Activated CD4-positive, alpha-beta T cell treated with anti-CD3 and anti-CD28 coated beads for 36 hours (primary cell): ENCODE measurements around the gene MAPK1. TPM values are rescaled to one million over a fixed set of nuclear protein-coding genes. Genes with fewer than 3 reads are reported as not detected.
"Not testable (repeated sequence)": the region's sequence is repeated elsewhere in the genome, so short reads cannot be mapped to it uniquely, and the experiment has no call there.

ENCODE experiments used
- ATAC-seq: fragments of 200-7000 bp; cut with Tn5 transposase; one replicate; pipeline ENCODE4 v1.10.0; 2021; ENCODE audit warnings: mild to moderate bottlenecking, moderate library complexity
- CTCF ChIA-PET: fragments of 350-600 bp; sonication (Branson Sonifier 250); formaldehyde crosslinking; loops from one replicate; lab custom pipeline; 2021; ENCODE audit warnings: antibody characterized with exemption; lab: Charles Lee
- POLR2A ChIA-PET: fragments of 350-600 bp; sonication (Branson Sonifier 250); formaldehyde crosslinking; loops from one replicate; lab custom pipeline; 2021; ENCODE audit warnings: antibody characterized with exemption, inconsistent platforms; lab: Charles Lee
- DNase-seq: peaks from one replicate; pipeline ENCODE4 v3.0.0-alpha.2; 2020
- H3K27ac Mint-ChIP-seq: one replicate; pipeline ENCODE4 v1.8.0; 2021; ENCODE audit warnings: mixed read lengths
- H3K27me3 Mint-ChIP-seq: one replicate; pipeline ENCODE4 v1.8.0; 2021; ENCODE audit warnings: mixed read lengths
- H3K36me3 Mint-ChIP-seq: one replicate; pipeline ENCODE4 v1.8.0; 2021; ENCODE audit warnings: low read depth, mixed read lengths
- H3K4me1 Mint-ChIP-seq: one replicate; pipeline ENCODE4 v1.8.0; 2021; ENCODE audit warnings: mixed read lengths
- H3K4me3 Mint-ChIP-seq: one replicate; pipeline ENCODE4 v1.8.0; 2021; ENCODE audit warnings: mild to moderate bottlenecking, moderate library complexity, mixed read lengths
- H3K9me3 Mint-ChIP-seq: one replicate; pipeline ENCODE4 v1.8.0; 2021; ENCODE audit warnings: low read depth, mixed read lengths
- intact Hi-C, 2 experiments: fragments of 100-400 bp; cut with DNase I in 1 of 2; cut with micrococcal nuclease in 1 of 2; formaldehyde crosslinking; loops; one replicate each; pipeline versions ENCODE4 v1.14.2 to v1.15.1; 2022 to 2024; cut with DNase I, micrococcal nuclease
- total RNA-seq, 2 experiments: library from RNA; stranded (reverse); gene quantifications; one replicate each; pipeline ENCODE4 v1.2.3, GENCODE V29; 2021

Gene MAPK1
- total RNA-seq, 2 experiments from 2014 or later = 91.9 to 108 TPM

DNA sequence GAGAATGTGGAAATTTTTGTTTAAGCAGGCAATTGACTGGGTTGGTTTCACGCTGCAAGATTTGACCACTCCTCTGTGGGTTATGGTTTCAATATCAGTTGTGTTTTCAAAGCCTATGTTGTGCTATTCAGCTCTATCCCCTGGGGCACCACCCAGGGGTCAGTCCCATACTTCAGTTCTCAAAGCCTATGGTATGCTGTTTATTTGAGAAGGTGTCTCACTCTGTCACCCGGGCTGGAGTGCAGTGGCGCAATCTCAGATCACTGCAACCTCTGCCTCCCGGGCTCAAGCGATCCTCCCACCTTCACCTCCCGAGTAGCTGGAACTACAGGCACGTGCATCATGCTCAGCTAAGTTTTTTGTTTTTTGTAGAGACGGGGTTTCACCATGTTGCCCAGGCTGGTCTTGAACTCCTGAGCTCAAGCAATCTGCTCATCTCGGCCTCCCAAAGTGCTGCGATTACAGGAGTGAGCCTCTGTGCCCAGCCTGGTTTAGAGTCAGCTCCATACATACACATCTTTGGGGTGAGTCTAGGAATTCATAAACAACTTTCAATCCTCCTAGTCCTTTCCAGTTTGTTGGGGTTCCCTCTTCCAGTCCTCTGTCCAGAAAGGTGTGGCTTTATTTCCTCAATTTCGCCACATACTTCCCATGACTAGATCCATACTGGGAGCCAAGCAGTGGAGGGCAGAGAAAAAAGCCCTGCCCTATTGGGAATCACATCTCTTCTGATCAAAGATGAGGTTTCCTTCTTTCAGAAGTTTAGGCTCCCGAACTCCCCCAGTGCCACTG lies 35.0 kb upstream of the MAPK1 start:
- POLR2A ChIA-PET = no interaction called here

DNA sequence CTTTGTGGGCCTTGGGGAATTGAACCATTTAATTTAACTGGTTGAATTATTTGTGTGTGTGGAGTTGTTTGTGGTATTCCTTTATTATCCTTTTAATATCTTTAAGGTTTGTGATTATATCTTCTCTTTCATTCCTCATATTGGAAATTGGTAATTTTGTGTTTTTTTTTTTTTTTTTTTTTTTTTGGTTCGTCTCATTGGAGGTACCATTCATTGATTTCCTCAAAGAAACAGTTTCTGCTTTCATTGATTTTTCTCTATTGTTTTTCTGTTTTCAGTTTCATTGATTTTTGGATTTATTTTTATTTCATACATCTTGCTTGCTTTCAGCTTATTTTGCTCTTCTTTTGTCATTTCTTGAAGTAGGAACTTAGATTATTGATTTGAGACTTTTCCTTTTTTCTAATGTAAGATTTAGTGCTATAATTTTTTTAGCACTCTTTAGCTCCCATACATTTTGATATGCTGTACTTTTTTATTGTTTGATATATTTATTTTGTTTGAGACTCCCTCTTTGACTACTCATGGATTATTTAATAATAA lies 31.0 kb upstream of the MAPK1 start:
- H3K27ac Mint-ChIP-seq = no peak overlapping the region
- intact Hi-C loops = no loop called here
- no peaks in the 10 kb centered on the region for H3K36me3 Mint-ChIP-seq
- H3K4me1 Mint-ChIP-seq = no peaks in the 10 kb centered on the region
- CTCF ChIA-PET = interaction anchor here (0.6 to 0.7 kb wide), 4 partner anchors 19 to 989 kb away, joined by 3 to 4 read pairs (median 4); partner anchors contain the start of gene PPM1F
- POLR2A ChIA-PET = interaction anchor here (0.8 kb wide), 1 partner anchor 49 kb away, joined by 4 read pairs; no protein-coding TSS in a partner anchor
- H3K27me3 Mint-ChIP-seq = peaks cover 4% of the 10 kb centered on the region
- DNase-seq (no peak), ATAC-seq (no peak)
- H3K4me3 Mint-ChIP-seq = no peak overlapping the region
- H3K9me3 Mint-ChIP-seq = no peaks in the 10 kb centered on the region

More for the DNA sequence above, 35.0 kb upstream of the MAPK1 start:
- Mint-ChIP-seq H3K9me3 (no peaks in the 10 kb centered on the region), H3K27me3 (peaks cover 4% of the 10 kb centered on the region), H3K36me3 (no peaks in the 10 kb centered on the region), H3K27ac (no peak overlapping the region), H3K4me1 (no peaks in the 10 kb centered on the region), H3K4me3 (no peak overlapping the region)
- ATAC-seq (no peak), DNase-seq (no peak)
- intact Hi-C loops = no loop called here
- CTCF ChIA-PET = no interaction called here

DNA sequence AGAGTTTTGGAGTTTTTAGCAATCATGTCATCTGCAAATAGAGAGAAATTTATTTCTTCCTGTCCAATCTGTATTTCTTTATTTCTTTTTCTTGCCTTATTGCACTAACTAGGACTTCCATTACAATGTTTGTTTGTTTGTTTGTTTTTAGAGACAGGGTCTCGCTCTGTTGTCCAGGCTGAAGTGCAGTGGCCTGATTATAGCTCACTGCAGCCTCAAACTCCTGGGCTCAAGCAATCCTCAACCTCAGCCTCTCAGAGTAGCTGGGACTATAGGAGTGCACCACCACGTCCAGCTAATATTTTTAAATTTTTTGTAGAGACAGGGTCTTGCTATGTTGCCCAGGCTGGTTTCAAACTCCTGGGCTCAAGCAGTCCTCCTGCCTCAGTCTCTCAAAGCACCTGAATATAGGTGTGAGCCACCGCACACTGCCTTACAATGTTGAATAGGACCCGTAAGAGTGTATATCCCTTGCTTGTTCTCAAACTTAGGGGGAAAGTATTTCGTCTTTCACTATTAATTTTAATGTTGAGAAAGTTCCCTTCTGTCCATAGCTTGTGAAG lies 29.6 kb upstream of the MAPK1 start:
- no peaks in the 10 kb centered on the region for H3K4me1 Mint-ChIP-seq
- POLR2A ChIA-PET = no interaction called here
- CTCF ChIA-PET = interaction anchor here (0.5 kb wide), 1 partner anchor 47 kb away, joined by 4 read pairs; no protein-coding TSS in a partner anchor
- no peaks in the 10 kb centered on the region for H3K36me3 Mint-ChIP-seq
- ATAC-seq (no peak), DNase-seq (no peak)
- H3K4me3 Mint-ChIP-seq = no peak overlapping the region
- no peak overlapping the region for H3K27ac Mint-ChIP-seq
- intact Hi-C loops = no loop called here
- H3K9me3 Mint-ChIP-seq = no peaks in the 10 kb centered on the region
- peaks cover 4% of the 10 kb centered on the region for H3K27me3 Mint-ChIP-seq

DNA sequence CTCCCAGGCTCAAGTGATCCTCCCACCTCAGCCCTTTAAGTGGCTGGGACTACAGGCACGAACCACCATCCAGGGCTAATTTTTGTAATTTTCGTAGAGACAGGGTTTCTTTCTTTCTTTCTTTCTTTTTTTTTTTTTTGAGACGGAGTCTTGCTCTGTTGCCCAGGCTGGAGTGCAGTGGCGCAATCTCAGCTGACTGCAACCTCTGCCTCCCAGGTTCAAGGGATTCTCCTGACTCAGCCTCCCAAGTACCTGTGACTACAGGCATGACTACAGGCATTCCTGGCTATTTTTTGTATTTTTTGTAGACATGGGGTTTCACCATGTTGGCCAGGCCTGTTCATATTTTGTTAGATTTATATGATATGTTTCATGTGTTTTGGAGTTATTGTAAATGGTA lies 28.8 kb upstream of the MAPK1 start:
- H3K27ac Mint-ChIP-seq, intact Hi-C loops, H3K9me3 Mint-ChIP-seq, H3K36me3 Mint-ChIP-seq, ATAC-seq, H3K27me3 Mint-ChIP-seq, POLR2A ChIA-PET, DNase-seq, H3K4me1 Mint-ChIP-seq, CTCF ChIA-PET, H3K4me3 Mint-ChIP-seq: not testable (repeated sequence)

DNA sequence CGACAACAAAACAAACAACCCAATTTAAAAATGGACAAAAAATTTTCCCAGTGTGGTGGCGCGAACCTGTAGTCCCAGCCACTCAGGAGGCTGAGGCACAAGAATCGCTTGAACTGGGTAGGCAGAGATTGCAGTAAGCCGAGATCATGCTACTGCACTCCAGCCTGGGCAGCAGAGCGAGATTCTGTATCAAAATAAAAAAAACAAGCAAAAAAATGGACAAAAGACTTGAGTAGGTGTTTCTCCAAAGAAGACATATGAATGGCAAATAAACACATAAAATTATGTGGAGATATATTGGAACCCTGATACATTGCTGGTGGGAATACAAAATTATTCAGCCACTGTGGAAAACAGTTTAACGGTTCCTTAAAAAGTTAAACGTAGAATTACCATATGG lies 27.4 kb upstream of the MAPK1 start:
- ATAC-seq = no peak
- intact Hi-C loops = no loop called here
- DNase-seq = no peak
- no peaks in the 10 kb centered on the region for H3K4me1 Mint-ChIP-seq
- no peak overlapping the region for H3K27ac Mint-ChIP-seq
- no peaks in the 10 kb centered on the region for H3K36me3 Mint-ChIP-seq
- no peaks in the 10 kb centered on the region for H3K27me3 Mint-ChIP-seq
- H3K4me3 Mint-ChIP-seq = no peak overlapping the region
- no peaks in the 10 kb centered on the region for H3K9me3 Mint-ChIP-seq
- CTCF ChIA-PET = no interaction called here
- POLR2A ChIA-PET = no interaction called here

DNA sequence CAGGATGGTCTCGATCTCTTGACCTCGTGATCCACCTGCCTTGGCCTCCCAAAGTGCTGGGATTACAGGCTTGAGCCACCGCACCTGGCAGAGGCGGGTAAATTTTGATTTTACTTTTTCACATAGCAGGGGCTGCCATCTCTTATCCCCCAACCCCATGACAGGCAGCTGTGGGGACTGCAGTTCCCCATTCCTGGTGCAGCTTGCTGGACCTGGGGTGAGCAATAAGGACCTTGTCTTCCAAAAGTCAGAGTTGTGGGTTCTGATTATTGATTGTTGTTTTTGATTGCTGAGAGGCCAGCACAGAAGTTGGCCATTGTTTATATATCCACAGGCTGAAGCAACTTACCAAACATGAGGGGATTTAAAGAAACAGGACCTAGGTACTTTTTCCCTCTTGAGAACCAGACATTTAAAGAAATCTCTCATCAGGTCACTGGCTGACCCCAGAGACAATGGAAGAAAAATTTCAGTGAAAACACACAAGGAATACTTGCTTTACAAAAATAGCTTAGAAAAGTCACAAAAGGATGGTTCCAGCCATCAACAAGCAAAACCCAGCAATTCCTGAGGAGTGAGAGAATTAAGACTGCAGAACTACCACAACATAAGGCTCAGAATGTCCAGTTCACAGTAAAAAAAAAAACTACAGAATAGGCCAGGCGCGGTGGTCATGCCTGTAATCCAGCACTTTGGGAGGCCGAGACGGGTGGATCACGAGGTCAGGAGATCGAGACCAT lies 22.0 kb upstream of the MAPK1 start:
- DNase-seq = no peak
- intact Hi-C loops = no loop called here
- no peak overlapping the region for H3K27ac Mint-ChIP-seq
- no peaks in the 10 kb centered on the region for H3K36me3 Mint-ChIP-seq
- CTCF ChIA-PET = no interaction called here
- H3K27me3 Mint-ChIP-seq = no peaks in the 10 kb centered on the region
- H3K4me1 Mint-ChIP-seq = no peaks in the 10 kb centered on the region
- no peak overlapping the region for H3K4me3 Mint-ChIP-seq
- POLR2A ChIA-PET = no interaction called here
- no peaks in the 10 kb centered on the region for H3K9me3 Mint-ChIP-seq
- ATAC-seq = no peak

DNA sequence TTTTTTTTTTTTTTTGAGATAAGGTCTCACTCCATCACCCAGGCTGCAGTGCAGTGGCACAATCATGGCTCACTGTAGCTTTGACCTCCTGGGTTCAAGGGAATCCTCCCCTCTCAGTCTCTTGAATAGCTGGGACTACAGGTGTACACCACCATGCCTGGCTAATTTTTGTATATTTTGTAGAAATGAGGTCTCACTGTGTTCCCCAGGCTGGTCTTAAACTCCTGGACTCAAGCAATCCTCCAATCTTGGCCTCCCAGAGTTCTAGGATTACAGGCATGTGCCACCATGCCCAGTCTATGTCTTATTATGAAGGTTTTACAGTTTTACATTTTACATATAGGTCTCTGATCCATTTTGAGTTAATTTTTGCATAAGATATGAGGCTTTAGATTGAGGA lies 20.4 kb upstream of the MAPK1 start:
- Mint-ChIP-seq H3K4me3 (no peak overlapping the region), H3K27ac (no peak overlapping the region), H3K27me3 (no peaks in the 10 kb centered on the region), H3K4me1 (no peaks in the 10 kb centered on the region), H3K36me3 (no peaks in the 10 kb centered on the region), H3K9me3 (no peaks in the 10 kb centered on the region)
- intact Hi-C loops = no loop called here
- DNase-seq (no peak), ATAC-seq (no peak)
- ChIA-PET POLR2A (no interaction called here), CTCF (no interaction called here)

DNA sequence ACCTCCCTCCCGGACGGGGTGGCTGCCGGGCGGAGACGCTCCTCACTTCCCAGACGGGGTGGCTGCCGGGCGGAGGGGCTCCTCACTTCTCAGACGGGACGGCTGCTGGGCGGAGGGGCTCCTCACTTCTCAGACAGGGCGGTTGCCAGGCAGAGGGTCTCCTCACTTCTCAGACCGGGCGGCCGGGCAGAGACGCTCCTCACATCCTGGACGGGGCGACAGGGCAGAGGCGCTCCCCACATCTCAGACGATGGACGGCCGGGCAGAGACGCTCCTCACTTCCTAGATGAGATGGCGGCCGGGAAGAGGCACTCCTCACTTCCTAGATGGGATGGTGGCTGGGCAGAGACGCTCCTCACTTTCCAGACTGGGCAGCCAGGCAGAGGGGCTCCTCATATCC lies 16.5 kb upstream of the MAPK1 start:
- H3K27me3 Mint-ChIP-seq, H3K27ac Mint-ChIP-seq, DNase-seq, H3K9me3 Mint-ChIP-seq, POLR2A ChIA-PET, H3K4me1 Mint-ChIP-seq, intact Hi-C loops, ATAC-seq, CTCF ChIA-PET, H3K36me3 Mint-ChIP-seq, H3K4me3 Mint-ChIP-seq: not testable (repeated sequence)

DNA sequence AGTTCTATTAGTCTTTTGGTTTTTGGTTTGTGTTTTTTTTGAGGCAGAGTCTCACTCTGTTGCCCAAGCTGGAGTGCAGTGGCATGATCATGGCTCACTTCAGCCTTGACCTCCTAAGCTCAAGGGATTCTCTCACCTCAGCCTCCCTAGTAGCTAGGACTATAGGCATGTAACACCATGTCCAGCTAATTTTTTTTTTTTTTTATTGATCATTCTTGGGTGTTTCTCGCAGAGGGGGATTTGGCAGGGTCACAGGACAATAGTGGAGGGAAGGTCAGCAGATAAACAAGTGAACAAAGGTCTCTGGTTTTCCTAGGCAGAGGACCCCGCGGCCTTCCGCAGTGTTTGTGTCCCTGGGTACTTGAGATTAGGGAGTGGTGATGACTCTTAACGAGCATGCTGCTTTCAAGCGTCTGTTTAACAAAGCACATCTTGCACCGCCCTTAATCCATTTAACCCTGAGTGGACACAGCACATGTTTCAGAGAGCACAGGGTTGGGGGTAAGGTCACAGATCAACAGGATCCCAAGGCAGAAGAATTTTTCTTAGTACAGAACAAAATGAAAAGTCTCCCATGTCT lies 15.4 kb upstream of the MAPK1 start:
- H3K27ac Mint-ChIP-seq, H3K36me3 Mint-ChIP-seq, H3K9me3 Mint-ChIP-seq, ATAC-seq, DNase-seq, POLR2A ChIA-PET, H3K4me1 Mint-ChIP-seq, H3K4me3 Mint-ChIP-seq, H3K27me3 Mint-ChIP-seq, intact Hi-C loops: not testable (repeated sequence)
- CTCF ChIA-PET = interaction anchor here (0.6 kb wide), 1 partner anchor 27 kb away, joined by 3 read pairs; no protein-coding TSS in a partner anchor

DNA sequence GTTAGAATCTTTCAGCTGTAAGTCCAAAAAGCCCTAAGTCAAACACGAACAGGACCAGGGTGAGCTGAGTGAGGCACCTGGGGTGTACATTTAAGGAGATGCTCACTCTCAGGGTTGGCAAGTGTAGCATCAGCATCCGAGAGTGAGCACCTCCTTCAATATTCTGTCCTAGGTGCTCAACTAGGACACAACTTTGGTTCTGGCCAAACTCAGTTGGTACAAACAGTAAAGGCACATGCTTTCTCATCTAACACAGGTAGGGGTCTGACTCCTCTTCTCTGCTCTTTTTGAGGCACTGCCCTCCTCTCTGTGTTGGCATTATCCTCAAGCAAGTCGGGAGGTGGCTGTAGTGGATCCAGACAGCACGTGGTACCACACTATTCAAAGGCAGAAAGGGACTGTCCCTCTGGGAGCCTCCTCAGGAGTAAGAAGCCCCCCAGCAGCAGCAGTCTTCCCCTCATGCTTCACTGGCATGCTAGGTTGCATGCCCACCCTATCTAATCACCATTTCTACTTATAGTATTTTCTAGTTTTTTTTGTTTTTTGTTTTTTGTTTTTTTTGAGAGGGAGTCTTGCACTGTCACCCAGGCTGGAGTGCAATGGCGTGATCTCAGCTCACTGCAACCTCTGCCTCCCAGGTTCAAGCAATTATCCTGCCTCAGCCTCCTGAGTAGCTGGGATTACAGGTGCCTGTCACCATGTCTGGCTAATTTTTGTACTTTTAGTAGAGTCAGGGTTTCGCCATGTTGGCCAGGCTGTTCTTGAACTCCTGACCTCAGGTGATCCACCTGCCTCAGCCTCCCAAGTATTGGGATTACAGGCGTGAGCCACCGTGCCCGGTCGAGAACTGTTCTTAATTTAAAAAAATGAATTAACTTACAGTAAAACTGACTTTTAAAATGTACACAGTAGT lies 14.7 kb upstream of the MAPK1 start:
- no peak overlapping the region for H3K27ac Mint-ChIP-seq
- H3K9me3 Mint-ChIP-seq = no peaks in the 10 kb centered on the region
- intact Hi-C loops = no loop called here
- no peak for DNase-seq
- ChIA-PET POLR2A (interaction anchor here (1.2 kb wide), 1 partner anchor 24 kb away, joined by 3 read pairs; no protein-coding TSS in a partner anchor), CTCF (interaction anchor here (0.6 kb wide), 3 partner anchors 26 to 103 kb away, joined by 3 read pairs; no protein-coding TSS in a partner anchor)
- H3K4me1 Mint-ChIP-seq = peaks cover 2% of the 10 kb centered on the region
- no peaks in the 10 kb centered on the region for H3K36me3 Mint-ChIP-seq
- H3K4me3 Mint-ChIP-seq = no peak overlapping the region
- H3K27me3 Mint-ChIP-seq = no peaks in the 10 kb centered on the region
- no peak for ATAC-seq
